ENCODE measurements around the gene CHMP2A.

Gene CHMP2A

DNA sequence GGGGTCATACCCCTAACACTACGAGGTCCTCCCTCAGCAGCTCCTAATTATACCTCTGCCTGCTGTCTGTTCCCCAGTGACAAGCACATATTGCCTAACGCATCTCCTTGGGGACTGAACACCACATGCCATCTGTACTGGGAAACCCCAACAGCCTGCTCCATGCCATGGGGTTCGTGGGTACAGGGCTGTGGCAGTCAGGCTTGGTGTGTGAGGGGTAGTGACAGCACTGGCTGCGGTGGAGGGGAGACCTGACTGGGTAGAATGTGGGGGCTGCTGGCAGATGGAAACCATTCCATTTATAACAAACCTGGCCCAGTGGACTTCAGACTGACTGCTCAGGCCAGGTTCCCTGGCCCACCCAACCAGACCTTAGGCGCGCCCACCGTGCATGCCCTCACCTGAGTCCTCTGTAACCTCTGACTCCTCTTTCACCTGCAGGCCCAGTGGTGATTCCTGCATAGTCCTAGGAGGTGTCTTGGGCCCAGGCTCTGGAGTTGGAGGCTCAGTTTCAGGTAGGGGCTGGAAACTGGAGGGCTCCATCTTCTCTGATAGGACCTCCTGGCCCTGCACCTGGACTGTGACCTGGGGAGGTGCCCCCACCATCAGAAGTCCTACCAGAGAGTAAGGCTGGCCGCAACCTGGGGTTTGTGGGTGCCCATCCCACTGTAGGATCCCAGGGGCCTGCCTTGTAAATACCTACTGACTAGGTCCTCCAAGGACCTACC lies 15.2 kb upstream of the CHMP2A start:
- DNase-seq: no peak

- DNase-seq: no peak
These were observed 14.5 kb upstream of the CHMP2A start for GRCh38 chr19:58569191-58569942.

DNA sequence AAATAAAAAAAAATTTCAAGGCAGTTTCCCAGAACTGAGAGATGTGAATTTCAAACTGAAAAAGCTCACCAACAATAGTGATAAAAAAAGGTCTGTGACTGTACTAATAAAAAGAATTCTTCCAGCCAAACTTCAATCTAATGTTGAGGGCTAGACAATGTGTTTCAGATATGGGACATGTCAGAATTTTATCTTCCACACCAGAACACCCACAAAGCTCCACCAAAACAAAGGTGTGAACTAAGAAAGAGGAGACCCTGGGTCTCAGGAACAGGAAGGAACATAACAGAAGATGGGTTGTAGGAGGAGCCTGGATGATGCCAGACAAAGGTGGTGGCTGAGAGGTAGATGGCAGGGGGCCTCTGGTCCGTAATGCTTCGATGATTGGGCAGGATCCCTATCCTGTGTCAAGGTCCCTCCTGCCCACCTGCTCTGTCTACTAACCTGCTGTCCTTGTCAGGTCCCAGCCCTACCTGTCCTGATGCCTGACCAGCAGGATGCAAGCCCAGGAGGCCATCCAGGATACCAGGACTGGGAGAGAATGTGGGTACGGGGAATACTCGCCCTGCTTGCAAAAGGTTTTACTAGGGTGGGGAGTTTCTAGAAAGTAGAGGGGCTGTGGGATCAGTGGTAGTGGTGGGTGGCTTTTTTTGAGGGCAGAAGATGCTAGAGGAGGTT lies 13.7 kb upstream of the CHMP2A start:
- DNase-seq: no peak

GRCh38 chr19:58566989-58567388 lies 12.1 kb upstream of the CHMP2A start:
- no peak for DNase-seq

DNA sequence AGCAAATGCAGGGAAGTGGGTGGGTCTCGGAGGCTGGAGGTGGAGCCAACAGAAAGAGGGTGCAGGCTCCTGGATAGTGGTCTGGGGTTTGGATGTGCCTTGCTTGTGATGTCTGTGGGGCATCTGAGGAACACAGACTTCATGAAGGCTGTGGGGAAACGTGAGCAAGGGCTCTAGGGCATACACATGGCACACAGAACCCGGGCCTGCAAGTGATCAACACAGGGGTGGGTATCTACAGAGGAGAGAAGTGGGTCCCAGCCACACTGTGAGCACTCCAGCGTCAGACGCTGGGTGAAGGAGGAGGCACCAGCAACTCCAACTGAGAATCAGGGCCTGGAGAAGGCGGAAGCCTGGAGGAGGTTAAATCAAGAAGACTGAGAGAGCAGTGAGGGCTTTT lies 8.9 kb upstream of the CHMP2A start:
- DNase-seq: no peak

- DNase-seq: no peak
These were observed 8.2 kb upstream of the CHMP2A start for GRCh38 chr19:58563034-58563573.

GRCh38 chr19:58562122-58563033 lies 7.5 kb upstream of the CHMP2A start:
- DNase-seq: no peak

- no peak for DNase-seq
These were observed 6.6 kb upstream of the CHMP2A start for GRCh38 chr19:58561373-58562121.

- no peak for DNase-seq
These were observed 6.0 kb upstream of the CHMP2A start for GRCh38 chr19:58560921-58561320.

DNA sequence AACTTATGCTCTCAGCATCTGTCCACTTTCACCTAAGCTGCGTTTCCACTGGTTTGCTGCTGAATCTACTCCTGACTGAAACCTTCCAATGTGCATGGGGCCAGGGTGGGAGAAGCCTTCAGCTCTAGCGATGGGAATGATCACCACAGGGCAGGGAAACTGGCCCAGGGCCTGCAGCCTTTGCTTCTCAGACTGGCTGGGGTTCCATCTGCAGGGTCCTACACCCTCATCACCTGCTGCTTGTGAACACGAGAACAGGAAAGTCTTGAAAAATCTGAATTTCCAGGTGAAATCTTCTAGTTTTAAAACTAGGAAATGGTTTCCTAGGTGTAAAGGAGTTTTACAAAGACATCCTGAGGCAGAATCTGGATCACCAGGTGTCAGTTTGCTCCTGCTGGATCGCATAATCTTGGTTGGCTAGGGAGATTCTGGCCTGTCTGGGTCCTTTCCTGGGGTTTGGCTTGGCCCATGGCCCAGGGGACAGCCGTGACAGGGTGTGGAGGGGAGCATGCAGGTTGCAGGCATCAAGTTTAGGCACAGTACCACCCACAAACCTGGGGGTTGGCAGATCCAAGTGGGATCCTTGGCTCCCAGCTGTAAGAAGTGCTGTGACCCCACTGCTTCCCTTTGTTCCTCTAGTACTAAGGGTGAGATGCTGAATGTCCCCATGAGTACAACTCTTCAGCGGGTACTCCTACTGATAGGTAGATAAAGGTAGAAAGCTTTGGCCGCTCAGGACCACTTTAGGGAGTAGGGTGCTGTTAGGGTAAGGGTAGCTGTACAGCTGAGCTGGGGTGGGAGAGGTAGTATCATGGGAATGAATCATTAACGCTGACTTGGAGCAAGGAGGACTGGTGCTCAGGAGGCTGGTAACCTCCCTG lies 5.3 kb upstream of the CHMP2A start:
- no peak for DNase-seq

- DNase-seq: no peak
These were observed 4.5 kb upstream of the CHMP2A start for GRCh38 chr19:58559275-58560006.

GRCh38 chr19:58558623-58559274 lies 3.8 kb upstream of the CHMP2A start:
- no peak for DNase-seq

- no peak for DNase-seq
These were observed 3.2 kb upstream of the CHMP2A start, which contains the start of gene UBE2M for GRCh38 chr19:58558066-58558622. TSS of gene UBE2M (minus strand) at chr19:58558611. CDS start at chr19:58558381, 230 bp downstream.

GRCh38 chr19:58557221-58558065 lies 2.5 kb upstream of the CHMP2A start:
- DNase-seq: no peak

DNA sequence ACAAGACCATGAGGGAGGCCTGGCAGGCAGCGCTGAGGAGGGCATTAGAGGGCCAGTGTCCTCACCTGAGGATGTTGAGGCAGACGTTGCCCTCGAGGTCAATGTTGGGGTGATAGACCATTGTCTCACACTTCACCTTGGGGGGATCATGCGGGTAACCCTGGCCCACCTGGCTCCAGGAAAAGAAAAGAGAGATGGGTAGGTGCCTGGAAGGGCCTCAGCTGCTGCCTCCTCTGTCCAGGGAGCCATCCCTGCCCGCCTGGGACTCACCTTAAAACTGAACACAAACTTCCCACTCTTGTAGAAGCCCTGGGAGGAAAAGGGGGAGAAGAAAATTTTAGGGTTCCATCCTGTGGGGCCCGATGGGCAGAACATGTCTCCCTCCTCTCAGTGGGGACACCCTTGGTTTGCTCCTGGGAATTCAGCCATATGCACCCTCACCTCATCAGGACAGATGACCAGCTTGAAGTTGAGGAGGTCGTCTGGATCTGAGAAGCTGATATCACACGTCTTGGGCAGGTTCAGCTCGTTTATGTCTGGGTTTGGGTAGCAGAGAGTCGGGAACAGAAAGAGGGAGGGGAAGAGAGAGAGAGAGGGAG lies 1.8 kb upstream of the CHMP2A start:
- DNase-seq: no peak

DNA sequence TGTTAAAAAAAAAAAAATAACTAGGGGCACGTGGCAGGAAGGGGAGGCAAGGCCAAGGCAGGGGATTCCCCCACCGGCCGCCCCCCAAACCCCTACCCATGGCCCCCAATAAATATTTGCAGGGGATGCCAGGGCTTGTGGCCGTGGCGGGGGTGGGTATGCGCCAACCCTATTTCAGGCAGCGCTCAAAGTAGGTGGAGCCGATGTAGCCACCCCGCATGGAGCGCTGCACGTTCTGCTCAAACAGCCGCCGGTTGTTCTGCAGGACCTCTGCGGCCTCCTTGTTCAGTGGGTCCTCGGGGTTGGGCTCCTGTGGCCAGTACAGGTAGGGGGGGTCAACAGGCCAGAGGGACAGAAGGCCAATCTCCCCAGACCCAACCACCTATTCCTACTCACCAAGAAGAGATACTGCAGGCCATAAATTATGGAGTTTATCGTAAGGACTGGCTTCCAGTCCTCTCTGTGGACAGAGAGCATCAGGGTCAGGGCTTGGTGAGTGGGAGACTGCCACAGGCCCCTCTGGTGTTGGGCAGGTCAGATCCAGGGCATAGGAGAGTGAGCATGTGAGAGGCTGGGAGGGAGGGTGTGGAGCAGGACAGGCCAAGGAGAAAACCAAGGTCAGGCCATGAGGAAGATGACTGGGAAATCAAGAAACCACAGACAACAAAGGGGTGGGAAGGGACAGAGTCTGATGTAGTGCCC lies 1.2 kb upstream of the CHMP2A start:
- no peak for DNase-seq

DNA sequence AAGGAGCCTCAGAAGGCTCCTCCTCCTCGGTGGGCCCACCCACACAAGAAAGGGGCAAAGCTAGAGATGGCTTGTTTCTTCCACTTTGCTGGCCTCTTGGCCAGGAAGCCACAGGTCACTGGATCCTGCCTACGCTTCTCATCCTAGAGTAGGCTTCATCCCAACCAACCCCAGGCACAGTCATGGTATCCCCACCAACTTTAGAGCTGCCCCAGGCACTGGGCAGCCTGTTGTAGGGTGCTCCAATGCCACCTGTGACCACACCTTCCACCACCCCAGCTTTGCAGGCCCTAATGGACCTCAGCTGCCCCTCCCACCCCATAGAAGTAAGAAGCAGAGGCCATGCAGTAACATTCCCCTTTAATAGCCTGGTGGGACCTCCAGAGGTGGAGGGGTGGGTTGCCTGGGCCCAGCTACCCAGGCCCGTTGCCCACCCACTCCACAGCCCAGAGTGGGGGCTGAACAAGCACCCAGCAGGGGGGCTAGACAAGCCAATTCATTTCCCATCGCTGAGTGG lies 522 bp upstream of the CHMP2A start:
- DNase-seq: no peak
